Endometrial microvascular endothelial cells (primary cell): ENCODE data around the gene IGHMBP2. TPM values are rescaled to one million over a fixed set of nuclear protein-coding genes. Genes with fewer than 3 reads are reported as not detected.
"Not testable (repeated sequence)": the region's sequence is repeated elsewhere in the genome, so short reads cannot be mapped to it uniquely, and the experiment has no call there.

ENCODE experiments used
- in situ Hi-C: cut with HindIII; loops from 2 replicates; pipeline ENCODE4 v1.10.0; 2017; ENCODE audit warnings: low sequenced_read_pairs, low pct_unique_long_range_greater_than_20kb; ENCODE audit errors: inconsistent ontology term
- total RNA-seq: library from RNA; depleted of rRNA; stranded (reverse); fragments of >200 nt; gene quantifications from one replicate; pipeline ENCODE4 v1.2.3, GENCODE V29; 2015; ENCODE audit errors: inconsistent ontology term

Gene IGHMBP2
- total RNA-seq, 1 donor from 2014 or later = 40.2 TPM

DNA sequence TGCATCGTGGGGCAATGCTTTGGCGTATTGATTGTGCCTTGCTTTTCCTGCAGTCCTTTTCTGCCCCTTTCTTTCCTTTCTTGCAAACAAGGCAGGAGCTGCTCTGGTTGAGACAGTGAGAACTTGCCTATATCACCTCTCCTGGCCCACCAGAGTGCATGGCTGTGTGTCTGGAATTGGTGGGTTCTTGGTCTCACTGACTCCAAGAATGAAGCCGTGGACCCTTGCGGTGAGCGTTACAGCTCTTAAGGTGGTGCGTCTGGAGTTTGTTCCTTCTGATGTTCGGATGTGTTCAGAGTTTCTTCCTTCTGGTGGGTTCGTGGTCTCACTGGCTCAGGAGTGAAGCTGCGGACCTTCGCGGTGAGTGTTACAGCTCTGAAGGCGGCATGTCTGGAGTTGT is 70.0 kb downstream of the IGHMBP2 start:
- in situ Hi-C loops = not testable (repeated sequence)

DNA sequence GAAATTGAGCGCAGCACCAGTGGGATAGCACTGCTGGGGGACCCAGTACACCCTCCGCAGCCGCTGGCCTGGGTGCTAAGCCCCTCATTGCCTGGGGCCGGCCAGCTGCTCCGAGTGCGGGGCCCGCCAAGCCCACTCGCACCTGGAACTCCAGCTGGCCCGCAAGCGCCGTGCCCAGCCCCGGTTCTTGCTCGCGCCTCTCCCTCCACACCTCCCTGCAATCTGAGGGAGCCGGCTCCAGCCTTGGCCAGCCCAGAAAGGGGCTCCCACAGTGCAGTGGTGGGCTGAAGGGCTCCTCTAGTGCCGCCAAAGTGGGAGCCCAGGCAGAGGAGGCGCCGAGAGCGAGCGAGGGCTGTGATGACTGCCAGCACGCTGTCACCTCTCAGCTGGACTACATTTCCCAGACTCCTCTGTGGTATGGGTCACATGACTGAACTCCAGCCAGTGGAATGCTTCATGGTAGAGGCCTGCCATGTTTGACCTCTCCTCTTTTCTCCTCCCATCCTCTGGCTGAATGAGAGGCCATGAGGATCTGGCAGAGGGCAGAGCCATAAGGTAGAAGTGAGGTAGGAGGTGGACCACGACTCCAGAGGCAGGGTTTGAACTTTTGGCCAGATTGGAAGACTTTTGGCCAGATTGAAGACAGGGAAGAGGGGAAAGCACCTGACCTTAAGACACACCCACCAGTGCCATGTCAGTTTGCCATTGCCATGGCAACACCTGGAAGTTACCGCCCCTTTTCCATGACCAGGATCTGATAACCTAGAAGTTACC is 70.9 kb downstream of the IGHMBP2 start:
- in situ Hi-C loops = no loop called here

DNA sequence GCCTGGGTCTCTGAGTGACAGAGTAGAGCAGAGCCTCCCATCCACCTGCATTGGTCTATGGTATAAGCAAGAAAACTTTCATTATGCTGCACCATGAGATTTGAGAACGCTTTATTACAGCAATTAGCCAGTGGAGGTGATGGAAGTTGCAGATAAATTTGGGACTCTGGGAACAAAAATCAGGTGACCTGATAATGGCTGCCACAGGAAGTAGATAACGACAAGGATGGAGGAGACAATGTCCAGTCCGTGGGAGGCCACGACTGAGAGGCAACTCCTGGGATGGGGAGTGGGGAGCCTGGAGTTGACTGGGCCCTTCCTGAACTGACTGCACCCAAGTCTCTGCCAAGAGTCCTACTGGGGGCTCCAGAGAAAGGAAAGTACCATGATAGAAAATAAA is 72.4 kb downstream of the IGHMBP2 start:
- in situ Hi-C loops = no loop called here

DNA sequence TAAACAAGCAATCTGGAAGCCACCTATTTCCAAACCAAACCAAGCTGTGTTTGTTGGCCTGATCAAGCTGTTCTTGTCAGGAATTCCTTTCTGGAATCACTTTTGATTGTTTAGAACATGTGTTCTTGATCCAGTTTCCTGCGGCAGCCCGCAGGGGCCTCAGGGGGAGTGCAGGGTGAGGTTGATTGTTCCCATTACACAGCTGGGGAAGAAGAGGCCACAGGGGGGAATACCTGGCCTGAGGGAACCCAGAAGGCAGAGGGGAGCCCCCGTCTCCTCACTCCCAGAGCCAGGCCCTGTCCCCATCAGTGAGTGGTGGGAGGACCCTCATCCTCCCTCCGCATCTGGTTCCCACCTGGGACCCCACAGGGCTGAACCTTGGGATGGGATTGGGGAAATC is 72.9 kb downstream of the IGHMBP2 start:
- in situ Hi-C loops = no loop called here

DNA sequence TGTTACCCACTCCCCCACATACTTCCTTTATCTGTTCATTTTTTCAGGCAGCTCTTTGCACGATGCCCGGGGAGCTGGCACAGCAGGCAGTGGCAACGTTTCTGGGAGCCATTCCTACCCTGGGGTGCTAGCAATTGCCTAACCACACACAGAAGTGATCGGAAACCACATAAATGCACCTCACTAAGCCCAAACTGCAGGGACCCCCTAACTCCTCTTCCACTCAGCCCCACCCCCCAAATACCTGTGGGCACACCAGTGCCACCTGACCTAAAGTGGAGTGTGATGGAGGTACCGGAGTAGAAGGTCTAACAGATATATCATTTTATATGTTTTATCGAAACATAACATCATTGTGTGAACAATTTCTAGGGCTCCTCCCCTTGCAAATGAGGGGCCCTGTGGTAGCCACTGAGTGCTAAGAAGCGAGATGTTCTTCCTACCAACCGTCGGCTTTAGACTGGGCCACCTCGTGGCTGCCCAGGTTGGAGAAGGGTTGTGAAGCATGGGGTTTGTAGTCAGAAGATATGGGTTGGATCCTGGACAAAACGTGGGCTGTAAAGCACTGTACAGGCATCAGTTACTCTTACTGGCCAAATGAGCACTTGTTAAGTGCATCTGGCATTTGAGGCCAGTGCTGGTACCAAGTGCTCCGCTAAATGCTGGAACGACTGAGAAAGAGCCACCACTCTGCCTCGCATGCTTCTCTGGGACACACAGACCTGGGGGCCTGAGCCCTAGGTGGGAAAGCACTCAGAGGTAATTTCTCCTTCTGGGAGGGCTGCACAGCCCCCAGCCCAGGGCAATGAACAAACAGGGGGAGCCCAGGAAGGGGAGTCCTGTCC is 74.3 kb downstream of the IGHMBP2 start:
- in situ Hi-C loops = no loop called here

DNA sequence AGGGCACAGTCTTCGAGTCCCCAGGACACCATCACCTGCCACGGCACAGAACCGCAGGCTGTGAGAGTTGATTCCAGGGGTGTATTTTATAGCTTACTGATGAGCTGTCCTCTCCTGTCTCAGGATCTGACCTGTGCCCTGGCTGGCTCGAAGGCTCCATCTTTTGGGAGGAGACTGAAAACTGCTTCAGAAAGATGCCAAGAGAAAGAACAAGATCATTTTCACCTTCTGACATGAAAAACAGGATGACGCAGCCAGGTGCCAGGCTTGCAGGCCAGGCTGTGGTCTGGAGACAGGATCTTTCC is 74.9 kb downstream of the IGHMBP2 start:
- in situ Hi-C loops = no loop called here

DNA sequence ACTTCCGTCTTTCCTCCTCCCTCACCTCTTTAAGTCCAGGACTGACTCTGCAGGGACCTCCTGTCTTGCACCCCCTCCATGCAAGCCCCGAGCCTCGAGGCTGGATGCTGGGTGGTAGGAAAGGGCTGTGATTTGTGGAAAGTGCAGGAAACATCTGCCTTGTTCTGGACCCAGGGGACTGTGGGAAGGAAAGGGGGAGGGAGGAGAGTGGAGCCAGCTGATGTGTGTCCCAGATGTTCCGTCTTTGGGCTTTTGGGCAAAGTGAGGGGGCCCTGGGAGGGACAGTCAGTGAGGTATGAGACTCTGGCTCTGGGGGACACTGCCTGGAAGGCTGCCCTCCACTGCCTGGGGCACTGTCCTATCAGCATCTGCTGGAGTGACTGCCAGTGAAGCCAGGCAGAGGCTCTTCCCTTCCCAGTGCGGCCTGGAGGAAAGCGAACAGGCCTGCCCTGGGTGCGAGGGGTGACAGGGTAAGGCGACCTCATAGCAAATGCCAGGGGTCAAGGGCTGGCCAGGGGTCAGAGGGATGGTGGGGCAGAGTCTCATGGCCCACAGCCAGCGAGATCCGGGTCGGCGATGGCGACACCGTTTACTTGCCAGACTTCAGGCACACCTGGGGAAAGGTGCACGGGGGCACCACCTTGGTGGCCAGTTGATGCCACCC is 75.4 kb downstream of the IGHMBP2 start:
- in situ Hi-C loops = no loop called here

DNA sequence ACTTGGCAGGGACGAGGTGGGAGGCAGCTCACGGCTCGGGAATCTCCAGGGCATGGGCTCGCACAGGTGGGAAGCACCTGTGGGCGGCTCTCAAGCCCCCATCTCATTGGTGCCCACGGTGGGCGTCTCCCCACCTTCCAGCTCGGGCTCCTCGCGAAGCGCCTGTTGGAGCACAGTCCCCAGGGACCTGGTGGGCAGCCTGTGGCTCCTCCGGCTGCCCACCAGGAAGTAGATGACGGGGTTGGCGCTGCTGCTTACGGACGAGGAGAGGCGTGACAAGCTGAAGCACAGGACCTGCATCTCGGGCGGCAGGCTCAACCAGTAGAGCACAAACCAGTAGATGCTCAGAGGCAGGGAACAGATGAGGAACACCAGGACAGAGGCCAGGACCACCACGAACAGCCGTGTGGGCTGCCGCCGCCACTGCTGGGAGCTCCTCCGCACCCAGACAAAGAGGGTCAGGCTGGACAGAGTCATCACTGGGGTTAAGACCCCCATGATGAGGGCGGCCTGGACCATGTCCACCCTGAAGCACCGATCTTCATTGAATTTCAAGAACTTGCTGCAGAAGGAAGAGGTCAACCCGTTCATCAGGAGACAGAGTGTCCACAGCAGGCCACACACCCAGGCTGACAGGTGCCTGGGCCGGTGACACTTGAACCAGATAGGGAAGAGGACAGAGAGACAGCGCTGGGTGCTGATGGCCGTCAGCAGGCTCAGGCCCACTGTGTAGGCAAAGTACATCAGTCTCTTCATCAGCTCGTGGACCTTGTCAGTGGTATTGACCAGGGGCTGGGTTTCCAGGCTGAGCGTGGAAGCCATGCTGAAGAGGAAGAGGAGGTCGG is 76.5 kb downstream of the IGHMBP2 start:
- in situ Hi-C loops = no loop called here

DNA sequence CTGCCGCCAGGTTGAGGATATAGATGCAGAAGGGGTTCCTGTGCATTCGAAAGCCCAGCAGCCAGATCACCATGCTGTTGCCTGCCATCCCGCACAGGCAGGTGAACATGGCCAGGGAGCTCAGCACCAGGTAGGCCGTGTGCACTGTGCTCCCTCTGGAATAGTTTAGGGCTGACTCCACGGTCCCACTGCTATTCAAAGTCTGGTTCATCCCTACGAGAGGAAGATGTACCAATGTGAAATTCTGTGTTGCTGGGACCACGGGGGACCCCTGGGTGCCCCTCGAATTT is 77.0 kb downstream of the IGHMBP2 start, which contains the start of gene MRGPRD:
Gene MRGPRD (minus strand): TSS at position 211 of the 290 bp plus-strand sequence. CDS start 0 bp downstream, at position 211.
- in situ Hi-C loops = no loop called here

DNA sequence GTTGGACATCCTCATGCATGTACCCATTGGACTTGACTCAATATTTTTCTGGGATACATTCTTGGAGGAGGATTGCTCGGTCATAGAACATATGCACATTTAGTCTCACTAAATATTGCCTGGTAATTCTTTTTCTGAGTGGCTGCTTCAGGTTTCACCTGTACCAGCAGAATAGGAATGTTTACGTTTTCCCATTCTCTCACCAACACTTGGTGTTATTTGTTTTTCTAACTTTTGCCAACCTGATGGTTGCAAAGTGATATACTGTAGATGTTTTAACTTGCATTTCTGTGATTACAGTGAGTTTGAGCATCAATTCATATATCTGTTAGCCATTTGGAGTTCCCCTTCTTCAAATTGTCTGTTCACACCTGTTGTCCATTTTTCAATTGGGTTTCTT is 78.4 kb downstream of the IGHMBP2 start:
- in situ Hi-C loops = no loop called here

DNA sequence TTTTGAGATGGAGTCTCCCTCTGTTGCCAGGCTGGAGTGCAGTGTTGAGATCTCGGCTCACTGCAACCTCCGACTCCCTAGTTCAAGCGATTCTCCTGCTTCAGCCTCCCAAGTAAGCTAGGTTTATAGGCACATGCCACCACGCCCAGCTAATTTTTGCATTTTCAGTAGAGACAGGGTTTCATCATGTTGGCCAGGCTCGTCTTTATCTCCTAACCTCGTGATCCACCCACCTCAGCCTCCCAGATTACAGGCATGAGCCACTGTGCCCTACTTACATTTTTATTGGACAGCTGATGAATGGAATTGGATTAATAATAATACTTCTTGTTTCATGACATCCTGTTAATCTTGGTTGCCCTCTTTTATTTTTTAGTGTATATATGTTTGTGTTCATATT is 80.1 kb downstream of the IGHMBP2 start:
- in situ Hi-C loops = no loop called here

DNA sequence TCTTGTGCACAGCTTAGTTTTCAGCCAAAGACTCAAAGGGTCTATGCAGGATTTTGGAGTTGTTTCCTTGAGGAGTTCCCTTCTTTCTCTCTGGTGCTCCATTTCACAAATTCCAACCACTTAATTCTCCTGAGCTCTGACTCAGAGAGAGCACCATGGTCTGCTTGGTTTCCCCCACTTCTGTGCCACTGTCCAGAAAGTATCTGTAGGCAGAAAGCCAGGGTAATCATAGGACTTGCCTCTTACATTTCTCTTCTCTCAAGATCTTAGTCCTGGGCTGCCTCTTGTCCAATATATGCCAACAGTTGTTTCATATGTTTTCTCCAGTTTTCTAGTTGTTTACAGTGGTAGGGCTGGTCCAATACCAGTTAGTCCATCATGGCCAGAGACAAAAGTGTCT is 83.5 kb downstream of the IGHMBP2 start:
- in situ Hi-C loops = no loop called here

DNA sequence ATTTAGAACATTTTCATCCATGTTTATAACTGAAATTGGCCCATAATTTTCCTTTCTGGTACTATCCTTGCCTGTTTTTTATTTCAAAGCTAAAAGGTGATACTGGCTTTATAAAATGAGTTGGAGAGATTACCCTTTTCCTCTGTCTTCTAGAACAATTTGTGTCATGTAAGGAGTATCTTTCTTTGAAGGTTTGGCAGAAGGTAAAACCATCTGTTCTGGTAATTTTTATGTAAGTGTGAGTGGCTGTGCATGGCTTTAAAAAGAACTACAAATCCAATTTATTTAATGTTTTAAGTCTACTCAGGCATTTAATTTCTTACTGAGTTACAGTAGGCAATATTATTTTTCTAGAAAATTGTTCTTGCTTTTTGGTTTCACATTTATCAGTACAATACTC is 84.8 kb downstream of the IGHMBP2 start:
- in situ Hi-C loops = no loop called here

Other genes starting within 250 kb of the IGHMBP2 start
- gene GAL, start 219.3 kb upstream of the IGHMBP2 start, total RNA-seq = 4.0 TPM
- gene TESMIN, start 152.4 kb upstream of the IGHMBP2 start, total RNA-seq = 0.93 TPM
- gene CPT1A, start 62.0 kb upstream of the IGHMBP2 start, total RNA-seq = 78.5 TPM
- gene MRPL21, start 59 bp upstream of the IGHMBP2 start, total RNA-seq = 50.6 TPM
- not detected for gene MRGPRD, start 77.1 kb downstream of the IGHMBP2 start, total RNA-seq
- gene MRGPRF, start 109.4 kb downstream of the IGHMBP2 start, total RNA-seq = not detected
- 7.2 TPM for gene TPCN2, start 145.0 kb downstream of the IGHMBP2 start, total RNA-seq